Measurements from ENCODE around the gene RIMBP2.

RIMBP2 gene

DNA sequence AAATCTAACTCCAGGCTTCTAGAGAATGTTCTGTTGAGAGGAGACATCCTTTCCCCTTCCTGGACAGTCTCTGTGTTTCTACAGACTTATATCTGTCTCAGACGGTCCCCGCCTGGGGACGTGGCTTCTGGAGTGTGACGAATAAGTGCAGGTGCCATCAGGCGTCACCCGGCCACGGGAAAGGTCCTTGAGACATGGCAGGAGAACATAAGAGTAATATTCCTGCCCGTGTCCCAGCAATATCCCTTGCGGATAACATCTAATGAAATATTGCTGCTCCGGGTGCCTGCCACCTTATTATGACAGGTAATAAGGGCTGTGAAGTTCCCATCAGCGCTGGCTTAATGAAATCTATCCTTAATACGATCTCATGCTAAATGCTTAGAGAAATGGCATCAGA lies 238.8 kb downstream of the RIMBP2 start:
- no peak for DNase-seq

DNA sequence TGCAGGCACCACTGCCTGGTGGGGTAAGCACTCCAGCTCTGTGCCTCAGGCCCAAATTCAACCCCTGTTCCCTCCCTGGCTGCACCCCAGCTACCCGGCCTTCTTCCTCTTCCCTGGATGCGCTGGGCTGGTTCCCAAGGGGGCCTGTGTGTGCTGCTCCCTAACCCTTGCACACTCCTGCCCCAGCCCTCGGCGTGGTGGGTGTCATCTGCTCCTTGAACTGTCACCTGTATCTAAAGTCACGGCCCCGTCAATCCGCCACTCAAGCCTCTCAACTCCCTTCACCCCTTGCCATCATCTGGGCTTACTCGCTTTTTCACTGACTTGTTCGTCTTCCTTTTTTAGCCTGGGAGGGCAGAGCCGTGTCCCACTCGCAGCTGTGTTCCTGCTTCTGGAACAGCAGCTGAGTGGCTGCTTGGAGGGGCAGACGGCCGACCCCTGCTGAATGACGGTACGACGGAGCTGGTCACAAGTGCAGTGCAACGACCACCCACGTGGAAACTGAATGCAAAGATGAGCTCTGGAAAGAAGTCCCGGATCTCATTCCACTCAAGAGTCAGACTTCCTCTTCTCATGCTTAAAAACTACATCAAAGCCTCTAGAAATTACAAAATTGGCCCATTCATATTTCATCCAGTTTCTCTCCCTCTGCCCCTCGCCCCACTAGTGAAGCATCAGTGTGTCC lies 239.5 kb downstream of the RIMBP2 start:
- no peak for DNase-seq

DNA sequence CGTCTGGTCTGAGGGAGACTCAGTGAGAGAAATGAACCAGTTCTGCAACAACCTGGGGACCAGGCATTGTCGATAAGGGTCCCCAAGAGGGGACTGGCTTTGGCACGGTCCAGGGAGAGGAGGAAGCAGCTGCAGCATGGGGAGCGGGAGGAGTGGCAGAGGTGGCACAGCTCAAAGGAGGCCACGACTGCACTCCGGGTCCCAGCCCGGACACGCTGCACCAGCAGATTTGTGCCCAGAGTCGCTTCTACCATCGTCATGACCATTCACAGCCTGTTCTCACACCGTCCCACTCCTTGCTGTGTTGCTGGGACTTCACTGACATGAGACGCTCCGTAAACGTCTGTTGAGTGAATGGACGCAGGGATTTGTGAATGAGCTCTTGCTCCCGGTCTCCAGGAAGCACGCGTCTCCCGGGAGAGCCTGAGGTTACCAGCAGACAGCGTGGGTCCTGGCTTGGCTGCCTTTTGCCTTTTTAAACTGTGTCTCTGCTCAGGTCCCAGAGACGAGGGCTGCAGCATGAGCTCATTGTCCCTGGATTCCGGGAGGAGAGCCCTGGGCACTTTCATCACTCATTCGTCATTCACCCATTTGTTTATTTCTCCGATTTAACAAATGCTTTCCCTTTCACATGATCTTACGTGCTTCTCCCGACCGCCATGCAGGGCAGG lies 241.4 kb downstream of the RIMBP2 start:
- no peak for DNase-seq

DNA sequence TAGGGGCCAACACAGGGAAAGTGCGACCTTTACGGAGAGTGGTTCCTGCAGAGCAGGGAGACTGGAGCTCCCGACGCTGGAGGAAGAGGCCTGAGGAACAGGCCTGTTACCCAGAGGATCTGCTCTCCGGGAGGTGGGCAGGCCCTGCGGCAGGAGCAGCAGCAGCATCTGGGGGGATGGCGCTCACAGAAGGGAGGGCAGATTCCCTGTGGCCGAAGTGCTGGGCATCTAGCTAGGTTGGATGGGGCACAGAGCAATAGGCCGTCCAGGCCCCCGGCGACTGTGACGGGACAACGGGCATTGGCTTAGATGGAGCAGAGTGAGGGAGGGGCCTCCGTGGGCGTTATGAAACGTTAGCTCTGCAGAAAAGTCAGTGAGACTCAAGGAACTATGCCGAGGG lies 242.8 kb downstream of the RIMBP2 start:
- no peak for DNase-seq

DNA sequence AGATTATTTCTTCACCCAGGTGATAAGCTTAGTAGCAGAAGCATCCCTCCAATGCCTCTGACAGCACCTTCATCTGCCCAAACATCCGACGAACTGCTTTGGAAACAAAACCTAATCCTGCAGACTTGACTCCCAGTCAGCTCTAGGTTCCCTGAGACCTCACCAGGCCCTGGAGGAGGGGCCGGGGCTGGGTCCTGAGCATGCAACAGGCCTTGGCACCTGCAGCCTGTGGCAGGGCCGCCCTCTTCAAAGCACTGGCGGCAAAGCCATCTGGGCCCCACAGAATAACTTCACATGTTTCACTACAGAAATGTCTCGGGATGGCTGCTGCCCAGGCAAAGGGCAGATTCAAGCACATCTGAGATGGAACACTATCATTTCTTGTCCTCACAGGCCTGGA lies 245.1 kb downstream of the RIMBP2 start:
- DNase-seq, result no peak

DNA sequence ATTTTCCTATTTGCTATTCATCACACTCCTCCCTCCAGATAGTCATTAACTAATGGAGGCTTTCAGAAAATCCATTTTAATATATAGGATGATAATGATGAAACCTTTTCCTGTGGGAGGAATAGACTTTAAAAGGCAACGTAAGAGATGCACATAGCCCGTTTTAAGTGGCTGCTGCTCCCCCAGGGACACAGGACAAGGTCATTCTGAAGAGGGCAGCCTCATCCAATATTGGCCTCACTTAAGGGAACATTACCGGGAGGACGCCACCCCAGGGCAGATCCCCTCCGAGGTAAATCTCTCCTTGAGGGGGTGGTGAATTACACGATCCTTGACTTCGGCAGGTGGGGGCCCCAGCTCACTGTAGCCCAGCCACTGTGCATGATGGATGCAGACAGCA lies 246.5 kb downstream of the RIMBP2 start:
- DNase-seq, result no peak

DNA sequence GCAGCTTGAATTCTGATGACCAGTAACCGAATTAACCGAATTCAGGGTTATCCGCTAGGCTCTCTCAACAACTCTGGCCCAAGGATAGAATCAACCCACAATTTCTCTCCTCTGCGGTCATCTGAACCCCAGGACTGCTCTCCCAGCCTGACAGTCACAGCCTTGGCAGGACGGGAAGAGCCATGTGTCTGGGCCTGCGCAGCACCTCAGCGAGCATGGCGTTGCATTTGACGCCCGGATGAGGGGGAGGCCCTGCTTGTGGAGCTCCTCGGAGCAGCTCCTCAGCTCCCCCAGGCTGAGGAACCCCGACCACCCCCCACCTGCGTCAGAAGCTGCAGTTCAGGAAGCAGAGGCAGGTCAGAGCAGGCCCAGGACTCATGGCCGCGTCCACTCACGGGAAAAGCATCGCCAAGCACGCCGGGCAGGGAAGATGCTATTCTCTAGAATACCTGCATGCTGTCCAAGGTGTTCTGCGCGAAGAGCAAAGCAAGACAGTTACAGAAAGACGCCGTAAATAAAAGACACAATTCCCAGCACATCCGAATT lies 247.3 kb downstream of the RIMBP2 start:
- DNase-seq, result no peak

DNA sequence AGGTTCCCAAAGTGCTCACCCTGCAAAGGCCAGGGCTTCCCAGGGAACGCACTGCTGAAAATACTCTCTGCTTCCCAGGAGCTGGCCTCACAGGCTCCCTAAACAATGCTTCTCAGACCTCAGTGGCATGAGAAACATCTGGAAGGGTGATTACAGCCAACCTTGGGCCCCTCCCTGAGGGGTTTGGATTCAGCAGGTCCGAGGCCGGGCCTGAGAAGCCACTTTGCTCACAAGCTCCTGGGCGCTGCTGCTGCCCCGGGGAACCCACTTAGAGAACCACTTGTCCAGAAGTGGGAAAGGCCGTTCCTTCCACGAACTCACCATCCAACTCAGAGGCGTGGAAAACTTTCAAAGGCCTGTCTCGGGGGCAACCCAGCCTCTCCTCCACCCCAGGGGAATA lies 247.9 kb downstream of the RIMBP2 start:
- DNase-seq, result no peak

DNA sequence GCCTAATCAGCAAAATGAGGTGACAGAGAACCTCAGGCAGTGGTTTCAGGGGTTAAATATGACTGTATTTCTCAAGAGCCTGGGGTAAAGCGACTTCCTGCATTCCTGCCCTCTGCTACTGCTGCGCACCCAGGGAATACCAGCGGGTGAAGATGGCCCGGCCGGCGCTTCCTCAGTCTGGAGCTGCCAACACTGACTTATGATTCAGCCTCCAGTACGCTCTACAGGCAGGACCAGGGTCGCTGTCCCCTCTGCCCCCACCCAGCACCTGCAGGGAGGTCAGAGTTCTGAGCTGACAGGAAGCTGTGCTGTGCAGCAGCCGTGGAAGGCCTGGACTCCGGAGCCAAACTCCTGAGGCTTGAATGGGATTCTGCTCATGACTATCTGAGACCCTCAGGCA lies 250.5 kb downstream of the RIMBP2 start:
- no peak for DNase-seq

DNA sequence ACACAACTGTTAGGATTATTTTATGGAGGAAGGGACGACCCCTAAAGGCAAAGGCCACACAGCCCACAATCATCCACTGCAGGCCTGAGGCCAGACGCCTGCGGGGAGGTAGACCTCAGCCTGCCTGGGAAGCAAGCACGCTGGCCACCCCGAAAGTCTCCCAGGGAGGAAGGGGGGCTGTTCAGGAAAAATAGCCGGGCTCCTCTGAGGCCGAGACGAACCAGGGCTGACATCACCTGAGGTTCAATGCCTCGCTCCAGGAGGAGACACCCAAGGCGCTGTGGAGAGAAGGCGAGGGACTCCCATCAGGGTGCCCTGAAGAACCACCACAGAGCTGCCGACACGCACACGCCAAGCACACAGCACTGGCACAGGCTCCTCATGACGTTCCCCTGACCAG lies 251.1 kb downstream of the RIMBP2 start:
- DNase-seq, result no peak

DNA sequence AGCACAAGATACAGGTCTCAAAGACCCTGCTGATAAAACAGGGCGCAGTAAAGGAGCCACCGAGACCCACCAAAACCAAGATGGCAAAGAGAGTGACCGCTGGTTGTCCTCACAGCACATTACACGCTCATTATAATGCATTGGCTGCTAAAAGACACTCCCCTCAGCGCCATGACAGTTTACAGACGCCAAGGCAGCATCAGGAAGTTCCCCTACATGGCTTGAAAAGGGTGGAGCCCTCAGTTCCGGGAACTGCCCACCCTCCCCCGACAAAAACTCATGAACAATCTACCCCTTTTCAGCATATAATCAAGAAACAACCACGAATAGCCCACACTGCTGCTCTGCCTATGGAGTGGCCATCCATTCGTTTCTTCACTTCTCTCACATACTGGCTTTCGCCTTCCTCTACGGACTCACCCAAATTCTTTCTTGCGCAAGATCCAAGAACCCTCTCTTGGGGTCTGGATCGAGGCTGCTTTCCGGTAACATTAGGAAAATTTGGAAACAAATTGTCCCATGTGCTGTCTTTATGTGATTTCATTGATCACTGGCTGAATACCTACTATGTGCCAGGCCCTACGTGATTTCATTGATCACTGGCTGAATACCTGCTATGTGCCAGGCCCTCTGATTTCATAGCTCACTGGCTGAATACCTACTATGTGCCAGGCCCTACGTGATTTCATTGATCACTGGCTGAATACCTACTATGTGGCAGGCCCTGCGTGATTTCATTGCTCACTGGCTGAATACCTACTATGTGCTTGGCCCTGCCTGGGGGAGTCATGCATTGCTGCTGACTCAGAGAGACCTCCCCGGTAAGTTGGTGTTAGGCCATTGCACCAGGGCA lies 252.1 kb downstream of the RIMBP2 start:
- DNase-seq, result no peak

DNA sequence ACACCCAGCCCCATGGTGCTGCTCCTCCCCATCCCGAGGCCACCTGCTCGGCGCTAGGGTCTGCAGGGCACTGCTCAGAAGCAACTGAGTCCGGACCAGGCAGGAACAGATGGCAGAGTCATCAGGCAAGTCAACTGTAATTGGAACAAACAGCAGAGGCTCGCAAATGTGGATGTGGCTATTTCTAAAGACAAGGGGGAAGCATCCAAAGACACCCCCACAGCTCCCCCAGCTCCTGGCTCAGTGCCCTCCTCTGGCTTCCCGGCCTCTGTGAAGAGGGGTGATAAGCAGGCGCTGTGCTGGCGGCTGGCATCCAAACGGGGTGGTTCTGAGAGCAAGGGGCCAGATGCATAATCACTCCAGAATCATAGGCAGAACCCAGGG lies 252.8 kb downstream of the RIMBP2 start:
- no peak for DNase-seq

DNA sequence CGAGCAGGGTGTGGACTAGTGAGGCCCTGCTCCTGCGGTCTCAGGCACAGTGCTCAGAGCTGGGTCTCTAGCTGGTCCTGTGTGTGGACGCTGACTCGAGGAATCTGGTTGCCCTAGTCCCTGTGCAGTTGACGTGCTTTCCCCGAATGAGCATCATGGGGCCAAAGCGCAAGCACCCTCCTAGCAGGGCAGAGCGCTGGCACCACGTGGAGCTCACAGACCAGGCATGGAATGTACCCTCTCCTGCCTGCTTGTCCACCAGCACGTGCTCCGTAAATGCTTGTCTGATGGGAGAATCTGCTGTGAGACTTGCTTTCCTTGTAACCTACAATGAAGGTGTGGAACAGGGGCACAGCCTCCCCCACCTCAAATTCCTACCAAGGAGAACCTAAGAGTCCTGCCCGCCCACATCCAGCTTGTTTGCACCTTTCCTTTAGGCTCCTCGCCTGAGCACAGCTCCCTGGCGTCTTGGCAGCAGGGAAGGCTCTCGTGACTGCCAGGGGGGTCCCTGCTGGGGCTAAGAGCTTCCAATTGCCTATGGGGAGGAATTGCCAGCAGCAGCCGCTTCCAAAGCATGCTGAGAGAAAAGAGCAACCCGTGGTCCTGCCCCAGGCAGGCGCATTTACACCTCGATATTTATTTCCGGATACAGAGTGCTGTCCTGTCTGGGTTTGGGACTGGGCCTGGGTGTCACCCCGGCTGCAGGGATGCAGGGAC lies 253.4 kb downstream of the RIMBP2 start:
- no peak for DNase-seq

DNA sequence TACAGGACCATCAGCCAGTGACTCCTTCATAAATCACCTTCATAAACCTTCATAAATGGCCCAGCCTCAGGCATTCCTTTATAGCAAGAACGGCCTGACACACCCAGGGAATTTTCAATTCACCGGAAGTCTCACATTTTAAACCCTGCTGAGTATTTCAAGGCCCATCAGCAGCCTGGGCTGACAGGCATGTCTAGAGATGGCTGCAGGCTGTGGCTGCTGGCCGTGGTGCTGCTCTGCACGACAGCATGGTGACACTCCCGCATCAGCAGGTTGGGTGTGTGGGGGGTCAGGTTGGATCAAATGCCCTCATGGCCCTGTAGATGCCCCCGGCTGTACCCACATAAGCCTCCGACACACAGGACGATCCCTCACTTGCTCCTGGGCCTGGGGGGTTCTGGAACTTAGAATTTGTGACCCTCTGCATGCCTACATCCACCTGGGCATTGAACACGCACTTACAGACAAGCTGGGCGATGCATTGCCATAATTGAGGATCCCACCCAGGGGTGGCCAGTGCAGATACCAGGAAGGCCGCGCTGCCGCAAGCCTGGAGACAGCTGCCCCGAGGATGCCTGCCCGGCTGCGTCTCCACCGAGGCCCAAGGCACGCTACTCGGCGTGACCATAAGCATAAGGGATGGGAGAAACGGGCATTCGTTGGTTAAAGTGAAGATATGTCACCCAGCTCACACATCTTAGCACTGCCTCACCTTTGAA lies 254.1 kb downstream of the RIMBP2 start:
- DNase-seq, result no peak

DNA sequence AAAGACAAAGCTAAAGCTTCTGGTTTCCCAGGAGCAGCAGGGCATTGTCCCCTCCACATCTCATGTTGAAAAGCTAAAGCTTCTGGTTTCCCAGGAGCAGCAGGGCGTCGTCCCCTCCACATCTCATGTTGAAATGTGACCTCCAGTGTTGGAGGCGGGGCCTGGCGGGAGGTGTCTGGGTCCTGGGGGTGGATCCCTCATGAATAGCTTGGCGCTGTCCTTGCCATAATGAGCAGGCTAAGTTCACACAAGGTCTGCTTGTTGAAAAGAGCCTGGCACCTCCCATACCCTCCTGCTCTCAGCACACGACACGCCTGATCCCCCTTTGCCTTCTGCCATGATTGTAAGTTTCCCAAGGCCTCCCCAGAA lies 254.7 kb downstream of the RIMBP2 start:
- peak; percentile 23 for DNase-seq

DNA sequence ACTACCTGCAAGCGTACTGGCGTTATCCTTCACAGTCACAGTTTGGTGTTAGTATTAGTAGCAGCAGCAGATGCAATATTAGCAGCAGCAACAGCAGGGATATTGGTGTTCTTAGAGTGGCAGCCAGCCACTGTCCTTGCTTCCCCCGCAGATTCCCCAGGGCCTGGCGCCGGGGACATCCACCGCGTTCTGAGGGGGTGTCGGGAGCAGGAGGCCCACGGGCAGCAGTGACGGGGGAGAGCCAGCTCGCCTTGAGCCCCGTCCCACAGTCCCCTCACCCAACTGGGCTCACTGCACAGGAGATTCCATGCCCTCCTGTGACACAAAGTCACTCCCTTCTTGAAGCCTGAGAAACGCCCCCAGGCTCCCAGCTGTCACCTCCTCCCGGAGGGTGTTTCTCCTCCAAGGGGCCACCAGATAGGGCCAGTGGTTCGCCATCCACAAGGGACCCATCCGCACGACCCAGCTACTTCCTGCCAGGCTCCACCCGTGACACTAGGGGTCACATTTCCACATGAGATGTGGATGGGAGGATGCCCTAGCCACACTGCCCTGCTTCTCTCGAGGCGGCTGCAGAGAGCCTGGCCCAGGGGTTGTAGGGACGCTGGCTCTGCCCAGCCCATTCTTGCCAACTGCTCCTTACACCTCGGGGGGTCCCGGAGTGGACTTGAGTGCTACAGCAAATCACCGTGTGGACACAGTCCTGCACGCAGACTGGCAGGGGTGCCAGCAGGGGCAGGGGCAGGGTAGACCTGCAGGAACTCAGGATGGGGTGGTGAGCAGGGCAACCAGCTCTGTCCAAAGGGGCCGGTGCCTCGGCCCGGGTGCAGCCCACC lies 255.3 kb downstream of the RIMBP2 start:
- DNase-seq, result no peak

DNA sequence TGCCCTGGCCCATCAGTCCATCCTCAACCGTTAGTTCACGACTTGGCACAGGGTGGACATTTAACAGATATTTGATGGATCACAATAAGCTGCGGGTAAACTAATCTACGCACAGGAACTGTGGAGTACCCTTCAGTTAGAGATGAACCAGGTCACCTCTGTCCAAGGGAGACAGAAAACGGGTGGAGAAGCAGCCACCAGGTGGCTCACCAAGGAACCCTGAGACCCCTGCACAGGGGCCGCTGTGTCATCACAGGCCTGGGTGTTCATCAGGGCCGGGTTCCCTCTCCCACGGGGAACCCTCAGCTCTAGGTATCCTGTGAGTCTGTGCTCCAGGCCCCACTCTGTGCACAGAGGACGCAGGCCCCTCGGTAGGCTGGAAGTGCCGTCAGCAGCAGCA lies 256.2 kb downstream of the RIMBP2 start:
- no peak for DNase-seq

DNA sequence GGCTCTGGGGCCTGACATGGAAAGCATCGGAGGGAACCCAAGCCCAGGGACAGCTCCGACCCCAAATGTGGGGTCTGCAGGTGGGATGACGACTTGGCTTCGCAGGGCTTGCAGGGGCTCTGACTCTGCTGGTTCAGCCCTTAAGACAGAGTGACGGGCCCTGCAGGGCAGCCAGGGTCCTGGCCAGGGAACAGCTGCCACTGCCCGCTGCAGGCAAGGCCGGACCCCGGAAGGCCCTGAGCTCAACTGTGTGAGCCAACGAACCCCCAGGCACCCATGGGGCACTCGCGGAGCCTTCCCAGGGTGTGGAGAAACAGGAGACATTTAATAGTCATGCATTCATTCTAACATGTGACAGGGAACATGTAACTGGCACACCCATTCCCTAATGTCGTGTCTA lies 257.8 kb downstream of the RIMBP2 start:
- DNase-seq, result no peak

DNA sequence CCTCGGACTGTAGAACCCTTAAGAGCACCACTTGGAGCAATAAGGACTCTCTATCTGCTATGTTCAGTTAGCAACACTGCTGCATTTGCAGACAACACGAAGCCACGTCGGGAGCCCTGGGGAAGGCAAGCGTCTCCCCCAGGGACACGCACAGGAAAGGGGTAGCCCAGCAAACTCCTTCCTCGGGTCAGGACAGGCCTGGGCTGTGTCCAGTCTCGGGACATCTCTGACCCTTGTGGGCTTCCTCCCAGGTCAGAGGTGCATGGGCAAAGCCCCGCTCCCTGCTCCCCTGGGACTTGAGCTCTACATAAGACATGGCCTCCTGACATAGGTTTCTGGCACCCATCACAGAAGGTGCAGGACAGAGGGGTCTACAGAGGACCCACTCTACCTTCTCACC lies 258.9 kb downstream of the RIMBP2 start:
- no peak for DNase-seq

DNA sequence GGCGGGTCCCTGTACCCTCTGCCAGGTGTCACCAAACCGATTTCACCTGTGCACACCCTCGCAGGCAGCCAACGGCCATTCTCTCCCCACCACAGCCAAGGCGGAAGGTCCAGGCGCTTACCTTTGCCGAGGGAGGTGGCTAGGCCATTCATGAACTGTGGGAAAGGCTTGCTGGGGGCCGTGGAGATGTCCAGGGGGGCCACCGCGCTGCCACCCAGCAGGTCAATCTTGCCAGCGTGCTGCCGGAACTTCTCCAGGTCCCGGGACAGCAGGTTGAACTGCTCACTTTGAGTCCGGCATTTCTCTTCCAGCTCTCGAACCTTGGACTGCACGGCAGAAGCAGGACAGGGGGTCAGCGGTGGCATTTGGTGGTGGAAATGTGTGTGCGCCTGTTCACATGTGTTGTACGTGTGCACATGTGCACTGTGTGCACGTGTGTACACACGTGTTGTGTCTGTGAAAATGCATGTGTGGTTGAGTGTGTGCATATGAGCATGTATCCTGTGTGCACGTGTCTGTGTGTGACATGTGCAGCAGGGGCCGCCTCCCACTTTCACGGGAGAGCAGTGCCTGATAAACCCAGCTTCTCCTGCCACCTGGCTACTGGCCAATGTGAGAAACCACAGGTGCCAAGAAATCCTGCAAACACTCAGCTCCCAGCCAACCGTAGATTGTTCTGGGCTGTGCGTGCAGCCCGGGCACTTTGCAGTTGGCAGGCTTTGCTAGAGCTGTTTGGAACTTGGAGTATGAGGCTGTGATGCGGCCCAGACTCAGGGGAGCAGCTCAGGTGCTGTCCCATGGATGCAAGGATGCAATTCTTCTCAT lies 259.5 kb downstream of the RIMBP2 start:
- no peak for DNase-seq

DNA sequence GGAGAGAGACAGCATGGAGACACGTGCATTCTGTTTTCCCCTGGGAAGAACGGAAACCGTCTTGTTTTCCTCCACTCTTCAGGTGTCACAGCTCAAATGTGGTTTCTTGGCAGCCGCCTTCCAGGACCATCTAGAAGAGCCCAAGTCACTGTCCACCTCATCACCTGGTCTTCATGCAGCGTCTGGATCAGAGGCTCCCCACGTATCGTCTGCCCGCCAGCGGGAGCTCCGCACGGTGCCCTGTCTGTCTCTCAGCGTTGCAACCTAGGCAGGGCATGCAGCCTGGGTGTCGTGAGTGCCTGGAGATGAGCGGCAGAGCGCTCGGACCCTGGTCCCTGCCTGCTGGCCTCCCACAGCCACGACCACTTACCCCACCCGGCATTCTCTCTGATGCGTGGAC lies 260.9 kb downstream of the RIMBP2 start:
- no peak for DNase-seq
